Cerebellar cortex (tissue), 1 donor: Measurements from ENCODE around the gene SLC26A8.
"Not testable (repeated sequence)": the region's sequence is repeated elsewhere in the genome, so short reads cannot be mapped to it uniquely, and the experiment has no call there.

Experiments
- DNase-seq: peaks from one replicate; pipeline ENCODE4 v3.0.0-alpha.2; 2015; ENCODE audit warnings: low spot score

Gene SLC26A8

GRCh38 chr6:35941170-35941569, 83.3 kb downstream of the SLC26A8 start:
- DNase-seq, result not testable (repeated sequence)

- not testable (repeated sequence) for DNase-seq
Observed at GRCh38 chr6:35940014-35940413, 84.4 kb downstream of the SLC26A8 start.

- not testable (repeated sequence) for DNase-seq
Observed at GRCh38 chr6:35939259-35939658, 85.2 kb downstream of the SLC26A8 start.

- no peak for DNase-seq
Observed at GRCh38 chr6:35936681-35937359, 87.6 kb downstream of the SLC26A8 start.

- no peak for DNase-seq
Observed at GRCh38 chr6:35935469-35935868, 89.0 kb downstream of the SLC26A8 start.

- DNase-seq, result no peak
Observed at GRCh38 chr6:35933844-35934243, 90.6 kb downstream of the SLC26A8 start.

- not testable (repeated sequence) for DNase-seq
Observed at GRCh38 chr6:35931873-35932272, 92.6 kb downstream of the SLC26A8 start.

- no peak for DNase-seq
Observed at GRCh38 chr6:35931120-35931561, 93.3 kb downstream of the SLC26A8 start.

GRCh38 chr6:35929601-35930000, 94.8 kb downstream of the SLC26A8 start:
- DNase-seq, result no peak

- DNase-seq, result no peak
Observed at GRCh38 chr6:35926509-35927215, 97.8 kb downstream of the SLC26A8 start.

- no peak for DNase-seq
Observed at GRCh38 chr6:35925961-35926360, 98.5 kb downstream of the SLC26A8 start.

- no peak for DNase-seq
Observed at GRCh38 chr6:35924146-35924545, 100.3 kb downstream of the SLC26A8 start.

- no peak for DNase-seq
Observed at GRCh38 chr6:35922139-35922554, 102.3 kb downstream of the SLC26A8 start.

- peak; percentile 89 for DNase-seq
Observed at GRCh38 chr6:35920793-35921732, 103.4 kb downstream of the SLC26A8 start, which contains the start of gene SRPK1. TSS of gene SRPK1 (minus strand) at chr6:35921098. CDS start at chr6:35921056, 42 bp downstream.

GRCh38 chr6:35919827-35920751, 104.4 kb downstream of the SLC26A8 start:
- DNase-seq, result peak; percentile 33

GRCh38 chr6:35919085-35919826, 105.2 kb downstream of the SLC26A8 start:
- peak; percentile 16 for DNase-seq

- DNase-seq, result not testable (repeated sequence)
Observed at GRCh38 chr6:35916893-35917292, 107.5 kb downstream of the SLC26A8 start.

GRCh38 chr6:35916056-35916455, 108.4 kb downstream of the SLC26A8 start:
- DNase-seq, result no peak

GRCh38 chr6:35914536-35914935, 109.9 kb downstream of the SLC26A8 start:
- no peak for DNase-seq
